Caco-2 (cell line): ENCODE data around the gene TMEM18. TPM values are rescaled to one million over a fixed set of nuclear protein-coding genes. Genes with fewer than 3 reads are reported as not detected.

ENCODE experiments used
- BruUV-seq: library from RNA; stranded (reverse); fragments of 400-500 nt; replicated peaks from 2 replicates; lab custom pipeline; 2021; lab: Mats Ljungman, UMichigan
- CTCF ChIA-PET: fragments of 300-600 bp; sonication (Branson Sonifier 250); formaldehyde crosslinking; loops from one replicate; lab custom pipeline; 2022; ENCODE audit warnings: antibody characterized with exemption; lab: Charles Lee
- POLR2A ChIA-PET: fragments of 300-600 bp; sonication (Branson Sonifier 250); formaldehyde crosslinking; loops from one replicate; lab custom pipeline; 2022; ENCODE audit warnings: antibody characterized with exemption; lab: Charles Lee
- DNase-seq, 2 experiments: peaks; one replicate each; pipeline versions ENCODE4 v3.0.0 to v3.0.0-alpha.2; 2020 to 2022
- H3K27me3 ChIP-seq: replicated peaks from 2 replicates; pipeline ENCODE4 v1.6.0; 2011; ENCODE audit warnings: low read length; ENCODE audit not compliant: control insufficient read depth, insufficient read depth
- H3K36me3 ChIP-seq: 2 replicates; pipeline ENCODE4 v1.5.1; 2011; ENCODE audit warnings: low read length; ENCODE audit not compliant: control insufficient read depth, insufficient read depth
- H3K4me1 ChIP-seq: fragments of 250-450 bp; sonication (Bioruptor Pico); 2 replicates; pipeline ENCODE4 v1.5.1; 2020; ENCODE audit warnings: mild to moderate bottlenecking
- H3K4me3 ChIP-seq: 2 replicates; pipeline ENCODE4 v1.5.1; 2011; ENCODE audit warnings: low read depth, mild to moderate bottlenecking, control low read depth, low read length
- H3K9me3 ChIP-seq: fragments of 250-450 bp; sonication (Bioruptor Pico); 2 replicates; pipeline ENCODE4 v1.5.1; 2020; ENCODE audit warnings: mild to moderate bottlenecking, moderate library complexity
- H3K27ac Mint-ChIP-seq: one replicate; pipeline ENCODE4 v1.8.0; 2022; ENCODE audit warnings: mixed read lengths; ENCODE audit not compliant: unreplicated experiment
- H3K27me3 Mint-ChIP-seq: one replicate; pipeline ENCODE4 v1.8.0; 2022; ENCODE audit warnings: mixed read lengths; ENCODE audit not compliant: insufficient read depth, unreplicated experiment
- H3K36me3 Mint-ChIP-seq: one replicate; pipeline ENCODE4 v1.8.0; 2022; ENCODE audit warnings: mild to moderate bottlenecking, mixed read lengths; ENCODE audit not compliant: insufficient read depth, unreplicated experiment
- H3K4me1 Mint-ChIP-seq: one replicate; pipeline ENCODE4 v1.8.0; 2022; ENCODE audit warnings: low read depth, mixed read lengths; ENCODE audit not compliant: unreplicated experiment
- H3K4me3 Mint-ChIP-seq: one replicate; pipeline ENCODE4 v1.8.0; 2022; ENCODE audit warnings: mild to moderate bottlenecking, moderate library complexity, mixed read lengths; ENCODE audit not compliant: unreplicated experiment
- H3K9me3 Mint-ChIP-seq: one replicate; pipeline ENCODE4 v1.8.0; 2022; ENCODE audit warnings: mixed read lengths; ENCODE audit not compliant: unreplicated experiment
- CTCF ChIP-seq, 2 experiments: fragments of 200-600 bp in 1 of 2; IDR thresholded peaks; 1 replicate in 1 of 2; 2 replicates in 1 of 2; pipeline versions ENCODE4 v1.5.1 to v1.8.0; 2011 to 2022; ENCODE audit warnings: antibody characterized with exemption in 1 of 2, control low read depth in 1 of 2, inconsistent platforms in 1 of 2, low read depth in 1 of 2, low read length in 1 of 2, mild to moderate bottlenecking in 1 of 2, moderate library complexity in 1 of 2; ENCODE audit not compliant: insufficient read depth in 1 of 2, severe bottlenecking in 1 of 2, unreplicated experiment in 1 of 2
- intact Hi-C: fragments of 100-400 bp; cut with micrococcal nuclease; formaldehyde crosslinking; loops from one replicate; pipeline ENCODE4 v1.10.0; 2022; ENCODE audit not compliant: unreplicated experiment
- total RNA-seq: library from RNA; stranded (reverse); gene quantifications from 2 replicates; pipeline ENCODE4 v1.2.3, GENCODE V29; 2022

TMEM18 gene
- total RNA-seq, 1 experiment from 2014 or later = 22.9 TPM

DNA sequence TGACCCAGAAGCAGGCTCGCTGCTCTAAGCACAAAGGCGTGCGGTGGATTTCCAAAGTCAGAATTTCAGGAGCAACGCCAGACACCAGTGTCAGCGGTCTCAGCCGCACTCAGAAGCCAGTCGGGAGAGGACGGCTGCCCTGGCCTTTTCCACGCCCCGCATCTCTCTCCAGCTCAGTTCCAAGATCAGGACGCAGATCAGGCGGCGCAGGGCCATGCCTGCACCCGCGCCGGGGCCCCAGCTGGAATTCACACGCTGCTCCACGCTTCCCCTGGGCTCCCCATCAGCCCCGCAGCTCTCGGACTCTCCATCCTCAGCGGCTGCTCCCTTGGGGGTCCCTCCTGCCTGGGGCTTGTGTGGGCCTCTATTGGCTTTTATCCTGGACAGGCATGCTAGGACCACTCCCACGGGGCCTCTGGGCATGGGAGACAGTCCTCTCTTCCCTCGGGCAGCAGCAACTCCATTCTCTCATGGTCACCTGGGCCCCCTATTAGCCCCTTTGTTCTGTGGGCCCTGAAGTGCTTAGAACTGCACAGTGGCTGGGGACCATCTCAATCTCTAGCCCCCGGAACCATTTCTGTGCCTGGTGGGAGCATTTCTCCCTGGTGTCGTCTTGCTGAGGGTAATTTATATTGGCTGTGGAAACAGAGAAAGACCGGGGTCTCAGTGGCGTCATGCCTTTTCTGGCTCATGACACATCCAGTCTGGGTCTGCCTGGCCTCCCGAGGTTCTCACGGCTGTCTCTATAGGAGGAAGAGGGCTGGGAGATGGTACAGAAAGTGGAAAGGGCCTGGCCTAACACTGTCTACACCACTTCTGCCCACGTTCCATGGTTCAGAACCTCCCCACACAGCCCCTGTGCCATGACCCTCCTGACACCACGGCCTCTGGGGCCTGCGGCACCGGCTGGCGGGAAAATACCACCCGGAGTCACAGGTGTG lies 14.9 kb upstream of the TMEM18 start:
- Mint-ChIP-seq H3K27me3 (peaks cover 6% of the 10 kb centered on the region), H3K36me3 (no peaks in the 10 kb centered on the region), H3K27ac (no peak overlapping the region), H3K4me3 (no peak overlapping the region), H3K4me1 (no peaks in the 10 kb centered on the region), H3K9me3 (peaks cover 6% of the 10 kb centered on the region)
- intact Hi-C loops = no loop called here
- no peak for TF ChIP-seq CTCF (IDR thresholded peaks at IDR 0.05; ENCODE audit: insufficient read depth in 1 of 2, low read depth in 1 of 2, low read length in 1 of 2, severe bottlenecking in 1 of 2, unreplicated experiment in 1 of 2)
- no peak for DNase-seq
- BruUV-seq = no TSS peak
- ChIA-PET POLR2A (no interaction called here), CTCF (no interaction called here)
- Histone ChIP-seq H3K36me3 (no peaks in the 10 kb centered on the region), H3K27me3 (no peaks in the 10 kb centered on the region), H3K4me3 (no peak overlapping the region), H3K9me3 (no peaks in the 10 kb centered on the region; the same call in 1 of the 2 replicates), H3K4me1 (peaks cover 3% of the 10 kb centered on the region; the same call in 1 of the 2 replicates)

DNA sequence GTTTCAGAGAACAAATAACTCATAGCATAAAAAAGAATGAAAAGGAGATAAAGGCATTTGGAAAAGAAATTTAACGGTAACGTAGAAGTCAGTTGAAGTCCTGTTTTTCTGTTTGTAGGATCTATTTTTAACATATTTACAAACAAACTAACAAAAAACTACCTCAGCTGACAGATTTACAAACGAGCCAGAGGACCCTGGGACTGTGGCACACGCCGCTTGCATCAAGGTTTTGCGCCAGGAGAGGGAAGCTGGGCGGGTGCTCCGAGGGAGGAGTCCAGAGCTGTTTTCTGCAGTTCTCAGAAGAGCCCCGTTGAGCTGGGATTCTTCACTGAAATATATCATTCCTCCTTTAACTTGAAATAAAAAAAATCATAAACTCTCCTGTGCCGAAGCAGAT lies 13.6 kb upstream of the TMEM18 start:
- Mint-ChIP-seq H3K27ac (no peak overlapping the region), H3K27me3 (peaks cover 6% of the 10 kb centered on the region), H3K9me3 (peaks cover 12% of the 10 kb centered on the region), H3K36me3 (no peaks in the 10 kb centered on the region), H3K4me3 (no peak overlapping the region), H3K4me1 (no peaks in the 10 kb centered on the region)
- CTCF ChIA-PET = no interaction called here
- no peak for TF ChIP-seq CTCF (IDR thresholded peaks at IDR 0.05; ENCODE audit: insufficient read depth in 1 of 2, low read depth in 1 of 2, low read length in 1 of 2, severe bottlenecking in 1 of 2, unreplicated experiment in 1 of 2)
- Histone ChIP-seq H3K4me3 (no peak overlapping the region), H3K9me3 (peaks cover 7% of the 10 kb centered on the region), H3K4me1 (no peaks in the 10 kb centered on the region), H3K36me3 (no peaks in the 10 kb centered on the region), H3K27me3 (no peaks in the 10 kb centered on the region)
- BruUV-seq = no TSS peak
- POLR2A ChIA-PET = no interaction called here
- DNase-seq = no peak
- intact Hi-C loops = no loop called here

GRCh38 chr2:689877-690510 lies 12.8 kb upstream of the TMEM18 start:
- DNase-seq = no peak
- H3K9me3 Mint-ChIP-seq = peaks cover 20% of the 10 kb centered on the region
- no peak for TF ChIP-seq CTCF (IDR thresholded peaks at IDR 0.05; ENCODE audit: insufficient read depth in 1 of 2, low read depth in 1 of 2, low read length in 1 of 2, severe bottlenecking in 1 of 2, unreplicated experiment in 1 of 2)
- intact Hi-C loops = no loop called here
- H3K27ac Mint-ChIP-seq = no peak overlapping the region
- H3K36me3 Mint-ChIP-seq = no peaks in the 10 kb centered on the region
- Histone ChIP-seq H3K4me3 (no peak overlapping the region), H3K9me3 (peaks cover 9% of the 10 kb centered on the region), H3K27me3 (no peaks in the 10 kb centered on the region), H3K4me1 (no peaks in the 10 kb centered on the region), H3K36me3 (no peaks in the 10 kb centered on the region)
- H3K4me1 Mint-ChIP-seq = no peaks in the 10 kb centered on the region
- POLR2A ChIA-PET = no interaction called here
- BruUV-seq = no TSS peak
- H3K27me3 Mint-ChIP-seq = peaks cover 6% of the 10 kb centered on the region
- H3K4me3 Mint-ChIP-seq = no peak overlapping the region
- CTCF ChIA-PET = no interaction called here
